Mesenchymal stem cell (in vitro differentiated cells and primary cell): ENCODE results near the gene PTPN20.

Experiments used
- DNase-seq: peaks from one replicate; pipeline ENCODE4 v3.0.0-alpha.2; 2013
- H2AFZ ChIP-seq: one replicate; pipeline ENCODE4 v1.6.1; 2013; ENCODE audit warnings: low read depth, mild to moderate bottlenecking, control low read depth, inconsistent platforms, low read length, moderate library complexity
- H2AK5ac ChIP-seq: 2 replicates; pipeline ENCODE4 v1.6.1; 2013; ENCODE audit warnings: low read length, moderate library complexity, mild to moderate bottlenecking, inconsistent platforms; ENCODE audit not compliant: severe bottlenecking
- H2BK120ac ChIP-seq: one replicate; pipeline ENCODE4 v1.6.1; 2013; ENCODE audit warnings: low read depth, mild to moderate bottlenecking, inconsistent platforms, low read length, moderate library complexity
- H2BK12ac ChIP-seq, 2 experiments: one replicate each; pipeline ENCODE4 v1.6.1; 2013; ENCODE audit warnings: inconsistent platforms in 2 of 2, low read length in 2 of 2, mild to moderate bottlenecking in 2 of 2, moderate library complexity in 2 of 2, control low read depth in 1 of 2
- H2BK15ac ChIP-seq: one replicate; pipeline ENCODE4 v1.6.1; 2013; ENCODE audit warnings: mild to moderate bottlenecking, low read depth, inconsistent platforms; ENCODE audit not compliant: poor library complexity, severe bottlenecking
- H2BK5ac ChIP-seq: 2 replicates; pipeline ENCODE4 v1.6.1; 2013; ENCODE audit warnings: low read depth, mild to moderate bottlenecking, low read length, control low read depth, inconsistent platforms; ENCODE audit not compliant: poor library complexity, severe bottlenecking
- H3K14ac ChIP-seq, 2 experiments: one replicate each; pipeline ENCODE4 v1.6.1; 2013; ENCODE audit warnings: inconsistent platforms in 2 of 2, low read length in 2 of 2, control low read depth in 1 of 2, mild to moderate bottlenecking in 1 of 2, moderate library complexity in 1 of 2
- H3K18ac ChIP-seq, 2 experiments: one replicate each; pipeline ENCODE4 v1.6.1; 2013; ENCODE audit warnings: inconsistent platforms in 2 of 2, low read length in 2 of 2, control low read depth in 1 of 2, low read depth in 1 of 2, mild to moderate bottlenecking in 1 of 2
- H3K23ac ChIP-seq, 2 experiments: one replicate each; pipeline ENCODE4 v1.6.1; 2013; ENCODE audit warnings: inconsistent platforms in 2 of 2, low read length in 2 of 2, mild to moderate bottlenecking in 2 of 2, moderate library complexity in 2 of 2, control low read depth in 1 of 2
- H3K27ac ChIP-seq: 2 replicates; pipeline ENCODE4 v1.5.1; 2013; ENCODE audit warnings: mild to moderate bottlenecking, moderate library complexity, low read length, control low read depth, inconsistent platforms; ENCODE audit not compliant: poor library complexity, severe bottlenecking
- H3K27me3 ChIP-seq, 2 experiments: 2 replicates each; pipeline versions ENCODE4 v1.6.1 to v1.7.0; 2013; ENCODE audit warnings: low read length in 2 of 2, mild to moderate bottlenecking in 2 of 2, moderate library complexity in 2 of 2, control low read depth in 1 of 2, inconsistent platforms in 1 of 2; ENCODE audit not compliant: control insufficient read depth in 1 of 2, insufficient read depth in 1 of 2
- H3K36me3 ChIP-seq, 2 experiments: 2 replicates each; pipeline versions ENCODE4 v1.6.1 to v1.7.0; 2013; ENCODE audit warnings: low read length in 2 of 2, control low read depth in 1 of 2, inconsistent platforms in 1 of 2, low read depth in 1 of 2, mild to moderate bottlenecking in 1 of 2; ENCODE audit not compliant: insufficient read depth in 2 of 2, control insufficient read depth in 1 of 2
- H3K4ac ChIP-seq, 2 experiments: one replicate each; pipeline ENCODE4 v1.6.1; 2013; ENCODE audit warnings: inconsistent platforms in 2 of 2, low read length in 2 of 2, mild to moderate bottlenecking in 2 of 2, moderate library complexity in 2 of 2, control low read depth in 1 of 2, low read depth in 1 of 2
- H3K4me1 ChIP-seq: 2 replicates; pipeline ENCODE4 v1.6.1; 2013; ENCODE audit warnings: low read depth, low read length, control low read depth; ENCODE audit not compliant: control insufficient read depth, insufficient read depth
- H3K4me2 ChIP-seq: 2 replicates; pipeline ENCODE4 v1.6.1; 2013; ENCODE audit warnings: low read length, mild to moderate bottlenecking, inconsistent platforms; ENCODE audit not compliant: poor library complexity, severe bottlenecking
- H3K4me3 ChIP-seq, 2 experiments: 2 replicates each; pipeline versions ENCODE4 v1.5.1 to v1.7.0; 2013; ENCODE audit warnings: low read length in 2 of 2, mild to moderate bottlenecking in 2 of 2, control low read depth in 1 of 2, low read depth in 1 of 2; ENCODE audit not compliant: insufficient read depth in 1 of 2
- H3K79me1 ChIP-seq: replicated peaks from 2 replicates; pipeline ENCODE4 v1.6.1; 2013; ENCODE audit warnings: mild to moderate bottlenecking, control low read depth, low read length, inconsistent platforms; ENCODE audit not compliant: poor library complexity, severe bottlenecking
- H3K9ac ChIP-seq: 2 replicates; pipeline ENCODE4 v1.7.0; 2013; ENCODE audit warnings: mild to moderate bottlenecking, low read length, moderate library complexity
- H3K9me3 ChIP-seq: 2 replicates; pipeline ENCODE4 v1.7.0; 2013; ENCODE audit warnings: mild to moderate bottlenecking, low read length; ENCODE audit not compliant: control insufficient read depth
- H4K8ac ChIP-seq: one replicate; pipeline ENCODE4 v1.6.1; 2013; ENCODE audit warnings: inconsistent platforms, mild to moderate bottlenecking, low read length, moderate library complexity
- H4K91ac ChIP-seq: one replicate; pipeline ENCODE4 v1.6.1; 2013; ENCODE audit warnings: mild to moderate bottlenecking, low read length, inconsistent platforms
- WGBS: methylation state at CpG from one replicate; pipeline ENCODE4 v1.1.7; 2013; ENCODE audit warnings: mixed read lengths; 5-methylcytosine and 5-hydroxymethylcytosine counted together

Gene PTPN20

GRCh38 chr10:47040041-47040491 is 128.8 kb downstream of the PTPN20 start:
- H3K14ac ChIP-seq: peak overlapping the region in 1 of 2 experiments; percentile 53
- no peak overlapping the region for H3K9ac ChIP-seq
- H3K9me3 ChIP-seq: no peaks in the 10 kb centered on the region
- H3K4me3 ChIP-seq: no peak overlapping the region
- H3K27ac ChIP-seq: no peak overlapping the region
- no peak overlapping the region for H3K23ac ChIP-seq
- no peaks in the 10 kb centered on the region for H3K36me3 ChIP-seq
- no peak overlapping the region for H2AK5ac ChIP-seq
- no peak overlapping the region for H2AFZ ChIP-seq
- no peak for DNase-seq
- H2BK120ac ChIP-seq: no peak overlapping the region
- no peak overlapping the region for H3K4me2 ChIP-seq
- H2BK12ac ChIP-seq: no peak overlapping the region
- no peak overlapping the region for H4K91ac ChIP-seq
- H2BK5ac ChIP-seq: no peak overlapping the region
- H3K27me3 ChIP-seq: peaks cover 2 to 27% of the 10 kb centered on the region in 2 experiments
- H3K79me1 ChIP-seq: no peaks in the 10 kb centered on the region
- 88% methylated on average over 9 of the region's 9 CpGs for WGBS
- H3K4me1 ChIP-seq: no peaks in the 10 kb centered on the region
- H4K8ac ChIP-seq: no peak overlapping the region
- H3K4ac ChIP-seq: no peak overlapping the region
- no peak overlapping the region for H3K18ac ChIP-seq
- no peak overlapping the region for H2BK15ac ChIP-seq

GRCh38 chr10:47040681-47041080 is 129.5 kb downstream of the PTPN20 start:
- Histone ChIP-seq H3K9me3 (no peaks in the 10 kb centered on the region), H3K18ac (no peak overlapping the region), H3K79me1 (no peaks in the 10 kb centered on the region), H2BK5ac (no peak overlapping the region), H2BK15ac (no peak overlapping the region), H2BK120ac (no peak overlapping the region), H3K27ac (no peak overlapping the region), H4K91ac (no peak overlapping the region), H2AK5ac (no peak overlapping the region), H3K36me3 (no peaks in the 10 kb centered on the region), H3K14ac (no peak overlapping the region), H3K9ac (no peak overlapping the region), H2BK12ac (no peak overlapping the region), H2AFZ (no peak overlapping the region), H3K23ac (no peak overlapping the region), H3K4me2 (no peak overlapping the region), H3K4me3 (no peak overlapping the region), H4K8ac (no peak overlapping the region), H3K27me3 (peaks cover 2 to 25% of the 10 kb centered on the region in 2 experiments), H3K4me1 (no peaks in the 10 kb centered on the region), H3K4ac (no peak overlapping the region)
- 87% methylated on average over 4 of the region's 4 CpGs for WGBS
- no peak for DNase-seq

- Histone ChIP-seq H2BK12ac (no peak overlapping the region), H2AFZ (no peak overlapping the region), H3K4me2 (no peak overlapping the region), H3K27me3 (peaks cover 2 to 23% of the 10 kb centered on the region in 2 experiments), H4K91ac (no peak overlapping the region), H3K4ac (no peak overlapping the region), H2BK15ac (no peak overlapping the region), H3K9me3 (no peaks in the 10 kb centered on the region), H3K14ac (no peak overlapping the region), H3K27ac (no peak overlapping the region), H3K4me3 (no peak overlapping the region), H3K9ac (no peak overlapping the region), H2AK5ac (no peak overlapping the region), H3K18ac (no peak overlapping the region), H2BK120ac (no peak overlapping the region), H3K23ac (no peak overlapping the region), H3K4me1 (no peaks in the 10 kb centered on the region), H3K36me3 (no peaks in the 10 kb centered on the region), H2BK5ac (no peak overlapping the region), H3K79me1 (no peaks in the 10 kb centered on the region), H4K8ac (no peak overlapping the region)
- WGBS: 88% methylated on average over 4 of the region's 4 CpGs
- DNase-seq: no peak
These were observed 130.4 kb downstream of the PTPN20 start for GRCh38 chr10:47041396-47042198.

- no peaks in the 10 kb centered on the region for H3K36me3 ChIP-seq
- H2BK15ac ChIP-seq: no peak overlapping the region
- no peak overlapping the region for H3K27ac ChIP-seq
- no peak overlapping the region for H2AK5ac ChIP-seq
- H3K23ac ChIP-seq: no peak overlapping the region
- no peak overlapping the region for H3K4me2 ChIP-seq
- no peak overlapping the region for H3K14ac ChIP-seq
- H3K4ac ChIP-seq: no peak overlapping the region
- no peak overlapping the region for H2BK12ac ChIP-seq
- no peaks in the 10 kb centered on the region for H3K4me1 ChIP-seq
- H3K79me1 ChIP-seq: no peaks in the 10 kb centered on the region
- no peak overlapping the region for H2BK120ac ChIP-seq
- H2AFZ ChIP-seq: no peak overlapping the region
- H3K9ac ChIP-seq: no peak overlapping the region
- no peak overlapping the region for H2BK5ac ChIP-seq
- H4K8ac ChIP-seq: no peak overlapping the region
- no peak overlapping the region for H3K18ac ChIP-seq
- DNase-seq: no peak
- no peak overlapping the region for H4K91ac ChIP-seq
- H3K9me3 ChIP-seq: no peaks in the 10 kb centered on the region
- peaks cover 2 to 17% of the 10 kb centered on the region in 2 experiments for H3K27me3 ChIP-seq
- WGBS: 83% methylated on average over 5 of the region's 5 CpGs
- no peak overlapping the region for H3K4me3 ChIP-seq
These were observed 130.9 kb downstream of the PTPN20 start for GRCh38 chr10:47042199-47042473.
